Osteoblast (primary cell): ENCODE data around the gene IL5. TPM values are rescaled to one million over a fixed set of nuclear protein-coding genes. Genes with fewer than 3 reads are reported as not detected.

Experiments
- DNase-seq: peaks from one replicate; pipeline ENCODE4 v3.0.0; 2011; ENCODE audit warnings: low spot score, mixed read lengths; ENCODE audit not compliant: insufficient read length; ENCODE audit errors: missing footprints
- H2AFZ ChIP-seq: 2 replicates; pipeline ENCODE4 v1.6.0; 2011; ENCODE audit warnings: mild to moderate bottlenecking, low read length
- H3K27ac ChIP-seq: 2 replicates; pipeline ENCODE4 v1.5.1; 2011; ENCODE audit warnings: mild to moderate bottlenecking, low read depth, low read length, moderate library complexity
- H3K27me3 ChIP-seq: 2 replicates; pipeline ENCODE4 v1.6.0; 2012; ENCODE audit warnings: mild to moderate bottlenecking, control low read depth, inconsistent platforms, low read length, moderate library complexity; ENCODE audit not compliant: insufficient read depth
- H3K36me3 ChIP-seq: 2 replicates; pipeline ENCODE4 v1.5.1; 2011; ENCODE audit warnings: mild to moderate bottlenecking, low read length, control low read depth, moderate library complexity; ENCODE audit not compliant: insufficient read depth
- H3K4me1 ChIP-seq: 2 replicates; pipeline ENCODE4 v1.5.1; 2011; ENCODE audit warnings: mild to moderate bottlenecking, low read length, control low read depth, moderate library complexity; ENCODE audit not compliant: insufficient read depth
- H3K4me2 ChIP-seq: 2 replicates; pipeline ENCODE4 v1.6.0; 2011; ENCODE audit warnings: mild to moderate bottlenecking, low read length; ENCODE audit not compliant: insufficient read depth
- H3K4me3 ChIP-seq: fragments of 200-600 bp; sonication (generic); 3 replicates; pipeline ENCODE4 v1.5.1; 2012; ENCODE audit warnings: mild to moderate bottlenecking, low read length, inconsistent platforms; ENCODE audit not compliant: insufficient read depth
- H3K79me2 ChIP-seq: 2 replicates; pipeline ENCODE4 v1.6.0; 2012; ENCODE audit warnings: mild to moderate bottlenecking, low read length, control low read depth, inconsistent platforms; ENCODE audit not compliant: insufficient read depth
- H3K9me3 ChIP-seq: 2 replicates; pipeline ENCODE4 v1.5.1; 2011; ENCODE audit warnings: low read depth, low read length, control low read depth
- H4K20me1 ChIP-seq: 2 replicates; pipeline ENCODE4 v1.6.0; 2012; ENCODE audit warnings: mild to moderate bottlenecking, low read length, control low read depth; ENCODE audit not compliant: insufficient read depth
- CTCF ChIP-seq: IDR thresholded peaks from 2 replicates; pipeline ENCODE4 v1.5.1; 2011; ENCODE audit warnings: mild to moderate bottlenecking, low read depth, low read length, moderate library complexity; ENCODE audit errors: extremely low read depth
- total RNA-seq: library from RNA; depleted of rRNA; stranded (reverse); fragments of >200 nt; gene quantifications from 2 replicates; pipeline ENCODE4 v1.2.3, GENCODE V29; 2012

The IL5 gene
- total RNA-seq, 1 donor: not detected

- Histone ChIP-seq H3K27ac (no peak overlapping the region), H3K79me2 (no peaks in the 10 kb centered on the region), H3K4me1 (peaks cover 49% of the 10 kb centered on the region), H3K4me2 (no peak overlapping the region), H2AFZ (no peak overlapping the region), H3K27me3 (no peaks in the 10 kb centered on the region), H3K36me3 (no peaks in the 10 kb centered on the region), H4K20me1 (no peaks in the 10 kb centered on the region), H3K9me3 (no peaks in the 10 kb centered on the region), H3K4me3 (no peak overlapping the region)
- DNase-seq: no peak
- TF ChIP-seq CTCF: no peak
Observed at GRCh38 chr5:132503244-132503643, 40.1 kb downstream of the IL5 start.

DNA sequence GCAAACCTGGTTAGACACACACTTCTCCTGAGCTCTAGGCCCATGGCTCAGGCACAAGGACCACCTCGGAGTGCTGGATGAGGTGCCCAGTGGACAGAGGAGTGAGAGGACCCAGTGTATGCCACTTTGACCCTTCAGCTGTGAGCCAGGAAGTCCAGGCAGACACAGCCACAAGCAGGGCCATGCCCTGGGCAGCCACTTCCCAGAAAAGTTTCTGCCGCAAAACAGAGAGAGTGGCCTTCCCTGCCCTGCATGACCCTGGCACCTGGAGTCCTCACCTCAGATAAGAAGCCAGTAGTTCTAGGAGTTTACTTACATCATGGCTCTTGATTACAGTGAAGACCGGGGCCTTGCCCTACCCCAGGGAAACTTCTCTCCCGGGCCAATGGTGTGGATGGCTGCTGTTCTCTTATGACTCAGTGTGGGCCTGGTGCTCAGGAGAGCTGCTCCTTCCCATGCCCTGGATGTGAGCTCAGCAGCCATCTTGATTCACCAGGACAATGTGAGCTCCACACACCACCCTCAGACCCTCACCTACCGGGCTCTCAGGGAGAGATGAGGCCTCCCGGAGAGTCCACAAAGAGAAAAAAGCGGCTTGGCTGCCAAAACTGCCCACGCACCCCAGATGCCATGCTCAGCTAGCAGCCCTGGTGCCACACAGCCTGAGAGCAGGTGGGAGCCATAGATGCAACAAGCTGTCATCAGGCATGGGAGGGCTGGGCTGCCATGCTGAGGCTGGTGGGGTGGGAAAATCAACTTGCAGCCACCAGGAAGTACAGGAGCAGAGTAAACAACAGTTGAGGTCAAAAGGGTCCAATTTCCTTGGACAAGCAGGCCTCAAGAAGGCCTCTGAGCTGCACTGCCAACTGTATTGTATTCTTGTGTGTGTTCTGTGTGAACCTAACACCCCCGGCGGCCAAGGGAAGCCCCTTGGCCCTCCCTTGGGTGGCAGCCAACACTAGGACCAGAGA is 41.1 kb downstream of the IL5 start:
- Histone ChIP-seq H3K4me3 (no peak overlapping the region), H2AFZ (peak overlapping the region; percentile 80), H4K20me1 (no peaks in the 10 kb centered on the region), H3K4me2 (no peak overlapping the region), H3K79me2 (no peaks in the 10 kb centered on the region), H3K9me3 (no peaks in the 10 kb centered on the region), H3K27ac (peak overlapping the region; percentile 54), H3K27me3 (no peaks in the 10 kb centered on the region), H3K4me1 (peaks cover 59% of the 10 kb centered on the region), H3K36me3 (no peaks in the 10 kb centered on the region)
- peak; percentile 86 for DNase-seq
- no peak for TF ChIP-seq CTCF

DNA sequence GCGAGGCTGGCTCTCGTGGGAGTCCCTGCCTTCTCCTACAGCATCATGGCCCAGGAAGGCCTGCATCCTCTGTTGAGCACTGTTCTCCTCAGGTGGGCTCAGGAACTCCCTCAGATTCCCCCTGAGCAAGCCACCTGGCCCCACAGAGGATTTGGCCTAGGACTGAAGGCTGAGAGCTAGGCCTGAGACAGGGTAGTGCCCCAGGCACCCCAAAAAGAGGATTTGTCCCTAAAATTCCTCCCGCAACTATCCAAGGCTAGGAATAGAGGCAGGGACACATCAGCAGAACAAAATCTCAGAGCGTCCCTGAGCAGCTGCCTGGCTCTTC is 41.7 kb downstream of the IL5 start:
- H3K27me3 ChIP-seq: no peaks in the 10 kb centered on the region
- no peak for DNase-seq
- H3K4me2 ChIP-seq: no peak overlapping the region
- H4K20me1 ChIP-seq: no peaks in the 10 kb centered on the region
- no peaks in the 10 kb centered on the region for H3K9me3 ChIP-seq
- H3K4me1 ChIP-seq: peaks cover 61% of the 10 kb centered on the region
- H3K27ac ChIP-seq: peak overlapping the region; percentile 54
- H2AFZ ChIP-seq: peak overlapping the region; percentile 80
- no peaks in the 10 kb centered on the region for H3K36me3 ChIP-seq
- no peak overlapping the region for H3K4me3 ChIP-seq
- no peak for TF ChIP-seq CTCF
- H3K79me2 ChIP-seq: no peaks in the 10 kb centered on the region

DNA sequence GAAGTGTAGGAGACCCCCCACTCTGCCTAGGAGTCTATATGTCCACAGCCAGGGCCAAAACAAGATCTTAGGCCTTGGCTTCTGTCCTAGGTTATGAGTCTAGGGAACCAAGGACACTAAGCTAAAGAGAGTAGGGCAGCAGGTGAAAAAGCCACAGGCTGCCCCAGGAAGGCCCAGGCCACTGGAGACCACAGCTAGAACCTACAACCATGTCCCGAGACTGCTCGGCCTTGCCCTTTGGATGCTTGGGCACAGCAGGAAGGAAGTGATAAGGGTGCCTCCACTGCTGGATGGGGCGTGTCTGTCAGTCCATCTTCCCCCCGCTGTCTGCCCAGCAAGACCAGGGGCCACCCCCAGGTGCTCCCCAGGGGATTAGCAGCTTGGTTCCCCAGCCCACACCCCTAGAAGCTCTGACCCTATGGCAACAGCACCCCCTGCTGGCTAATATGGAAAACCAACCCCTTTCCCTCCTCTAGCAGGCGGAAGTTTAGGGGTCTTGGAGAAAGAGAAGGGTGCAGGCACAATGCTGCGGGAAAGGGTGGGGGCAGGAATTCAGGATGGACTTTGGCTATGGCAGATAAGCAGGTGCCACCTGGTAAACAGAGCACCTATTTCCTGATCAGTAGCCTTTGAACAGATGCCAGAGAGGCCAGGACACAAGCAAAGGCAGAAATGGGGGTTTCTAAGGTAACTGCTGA is 42.2 kb downstream of the IL5 start:
- peak overlapping the region; percentile 54 for H3K27ac ChIP-seq
- H3K4me2 ChIP-seq: no peak overlapping the region
- DNase-seq: peak; percentile 67
- no peaks in the 10 kb centered on the region for H3K9me3 ChIP-seq
- H4K20me1 ChIP-seq: no peaks in the 10 kb centered on the region
- H3K27me3 ChIP-seq: no peaks in the 10 kb centered on the region
- no peak overlapping the region for H3K4me3 ChIP-seq
- no peaks in the 10 kb centered on the region for H3K79me2 ChIP-seq
- H2AFZ ChIP-seq: no peak overlapping the region
- H3K36me3 ChIP-seq: no peaks in the 10 kb centered on the region
- TF ChIP-seq CTCF: peak; percentile 83
- H3K4me1 ChIP-seq: peaks cover 60% of the 10 kb centered on the region
